Measurements from ENCODE around the gene RNF126.
A peak's percentile ranks its signal among the peaks of the same experiment; 100 is the strongest.

Gene RNF126

DNA sequence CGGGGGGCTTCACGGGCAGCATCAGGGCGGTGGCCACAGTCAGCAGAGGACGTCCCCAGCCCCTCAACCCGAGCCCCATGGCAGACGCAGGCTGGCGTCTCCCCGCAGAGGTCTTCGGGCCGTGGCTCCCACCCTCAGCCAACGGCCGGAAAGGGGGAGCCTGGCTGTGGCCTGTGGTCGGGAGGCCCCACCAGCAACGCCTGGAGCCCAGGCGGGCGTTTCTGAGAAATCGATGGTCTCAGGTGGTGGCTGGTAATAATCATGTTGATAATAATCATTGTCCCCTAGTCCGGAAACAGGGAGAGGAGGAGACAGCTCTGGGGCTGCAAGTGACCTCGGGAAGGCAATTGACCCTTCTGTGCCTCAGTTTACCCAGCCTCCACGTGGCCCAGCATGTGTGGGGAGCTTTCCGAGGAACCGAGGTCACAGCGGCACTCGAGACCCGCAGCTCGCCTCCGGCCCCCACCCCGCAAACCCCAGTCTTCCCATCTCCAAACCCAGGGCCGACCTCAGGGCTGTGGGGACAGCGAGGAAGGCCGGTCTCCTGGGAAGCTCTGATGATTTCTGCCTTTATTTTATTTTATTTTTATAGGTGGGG lies 32.4 kb upstream of the RNF126 start, which contains the start of gene PRSS57:
PRSS57 (minus strand) TSS at position 101 of the 598 bp plus-strand sequence; CDS start at position 79, 22 bp downstream.
- H3K27me3 Mint-ChIP-seq = peaks cover 9 to 37% of the 10 kb centered on the region in 2 donors
- no peaks in the 10 kb centered on the region for H3K9me3 Mint-ChIP-seq
- peaks cover 0 to 2% of the 10 kb centered on the region in 2 donors for H3K4me1 Mint-ChIP-seq (ENCODE audit: low read depth in 2 of 2)
- peak within 1 kb of the TSS; percentile 6 to 13 for H3K4me3 Mint-ChIP-seq
- no peak within 1 kb of the TSS for H3K27ac Mint-ChIP-seq
- peaks cover 3% of the 10 kb centered on the region for H3K36me3 Mint-ChIP-seq (ENCODE audit: insufficient read depth)
- ATAC-seq (replicated peaks) = peak; percentile 29
- no peak for DNase-seq

DNA sequence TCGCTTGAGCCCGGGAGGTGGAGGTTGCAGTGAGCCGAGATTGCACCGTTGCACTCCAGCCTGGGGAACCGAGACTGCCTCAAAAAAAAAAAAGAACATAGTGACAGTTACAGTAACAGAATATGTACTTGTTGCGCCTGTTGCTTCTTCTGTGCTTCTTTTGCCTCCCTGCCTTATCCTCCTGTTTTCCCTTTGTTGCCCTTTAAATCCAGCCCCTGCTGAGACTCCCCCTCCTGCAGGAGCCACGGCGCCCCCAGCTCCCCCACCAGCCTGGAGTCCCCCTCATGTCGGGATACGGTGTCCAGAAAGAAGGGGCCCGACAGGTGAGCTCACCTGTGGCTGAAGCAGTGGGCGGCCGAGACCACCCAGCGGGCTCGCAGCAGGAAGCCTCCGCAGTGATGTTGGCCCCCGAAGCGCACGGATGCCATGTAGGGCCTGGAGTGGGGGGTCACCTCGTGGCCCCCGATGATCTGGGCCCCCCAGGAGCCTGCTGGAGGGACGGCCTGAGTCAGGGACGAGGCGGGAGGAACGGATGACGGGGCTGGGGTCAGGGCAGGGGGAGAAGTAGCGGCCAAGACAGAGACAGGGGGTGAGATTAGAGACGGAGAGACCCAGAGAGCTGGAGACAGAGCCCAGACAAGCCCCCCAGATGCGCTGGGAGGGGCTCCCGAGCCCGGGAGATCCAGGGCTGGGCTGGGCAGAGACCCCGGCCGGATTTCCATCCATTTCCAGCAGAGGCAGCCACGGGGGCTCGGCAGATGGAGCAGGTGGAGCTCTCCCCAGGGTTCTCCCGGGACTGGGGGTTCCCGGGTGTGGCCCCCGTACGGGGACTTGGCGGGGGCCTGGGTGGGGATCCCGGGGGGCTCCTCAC lies 31.7 kb upstream of the RNF126 start:
- no peak for ATAC-seq (replicated peaks)
- peaks cover 4% of the 10 kb centered on the region for H3K36me3 Mint-ChIP-seq (ENCODE audit: insufficient read depth)

DNA sequence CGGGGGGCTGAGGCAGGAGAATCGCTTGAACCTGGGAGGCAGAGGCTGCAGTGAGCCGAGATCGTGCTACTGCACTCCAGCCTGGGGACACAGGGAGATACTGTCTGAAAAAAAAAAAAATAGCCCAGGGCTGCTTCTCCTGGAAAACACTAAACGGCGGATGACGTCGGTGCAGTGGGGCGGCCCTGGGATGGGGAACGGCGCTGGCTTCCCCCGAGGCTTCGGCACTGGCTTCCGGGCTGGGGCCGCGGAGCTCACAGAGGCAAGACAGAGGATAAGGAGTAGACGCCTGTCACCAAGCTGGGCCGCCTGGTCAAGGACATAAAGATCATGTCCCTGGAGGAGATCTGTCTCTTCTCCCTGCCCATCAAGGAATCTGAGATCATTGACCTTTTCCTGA lies 27.2 kb upstream of the RNF126 start:
- Mint-ChIP-seq H3K36me3 (ENCODE audit: insufficient read depth) (peaks cover 7% of the 10 kb centered on the region), H3K27ac (no peak overlapping the region), H3K4me3 (no peak overlapping the region), H3K9me3 (no peaks in the 10 kb centered on the region), H3K4me1 (ENCODE audit: low read depth in 2 of 2) (peaks cover 0 to 2% of the 10 kb centered on the region in 2 donors), H3K27me3 (peaks cover 6 to 9% of the 10 kb centered on the region in 2 donors)
- ATAC-seq (replicated peaks) = no peak
- DNase-seq = no peak

More for the DNA sequence above, 31.7 kb upstream of the RNF126 start:
- Mint-ChIP-seq H3K27me3 (peaks cover 9 to 37% of the 10 kb centered on the region in 2 donors), H3K4me3 (peak overlapping the region in 1 of 2 donors; percentile 13), H3K9me3 (no peaks in the 10 kb centered on the region), H3K4me1 (ENCODE audit: low read depth in 2 of 2) (peaks cover 0 to 2% of the 10 kb centered on the region in 2 donors), H3K27ac (no peak overlapping the region)
- DNase-seq = no peak

DNA sequence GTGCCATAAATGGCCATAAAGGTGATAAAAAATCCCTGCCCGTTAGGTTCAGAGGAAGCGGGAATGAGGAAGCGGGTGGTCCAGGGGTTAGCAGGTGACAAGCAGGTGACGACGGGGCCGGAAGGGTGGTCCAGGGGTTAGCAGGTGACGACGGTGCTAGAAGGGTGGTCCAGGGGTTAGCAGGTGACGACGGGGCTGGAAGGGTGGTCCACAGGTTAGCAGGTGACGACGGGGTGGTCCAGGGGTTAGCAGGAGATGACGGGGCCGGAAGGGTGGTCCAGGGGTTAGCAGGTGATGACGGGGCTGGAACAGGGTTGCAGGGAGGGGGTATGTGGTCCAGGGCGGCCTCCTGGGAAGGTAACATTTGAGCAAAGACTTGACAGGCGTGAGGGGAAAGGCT lies 26.0 kb upstream of the RNF126 start:
- no peaks in the 10 kb centered on the region for H3K4me1 Mint-ChIP-seq (ENCODE audit: low read depth in 2 of 2)

DNA sequence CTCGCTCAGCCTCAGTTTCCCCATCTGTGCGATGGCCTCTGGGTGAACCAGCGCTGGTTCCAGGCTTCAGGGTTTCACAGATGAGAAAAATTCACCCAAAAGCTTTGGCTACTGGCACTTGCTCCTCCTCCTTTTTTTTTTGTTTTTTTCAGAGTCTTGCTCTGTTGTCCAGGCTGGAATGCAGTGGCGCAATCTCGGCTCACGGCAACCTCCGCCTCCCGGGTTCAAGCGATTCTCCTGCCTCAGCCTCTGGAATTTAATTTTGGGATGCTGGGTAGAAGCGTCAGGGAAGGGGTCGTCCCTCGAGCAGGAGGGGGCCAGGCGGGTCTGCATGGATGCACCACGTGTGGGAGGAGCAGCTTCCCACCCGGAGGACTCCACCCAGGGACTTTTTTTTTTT lies 25.2 kb upstream of the RNF126 start:
- no peak overlapping the region for H3K4me3 Mint-ChIP-seq
- H3K9me3 Mint-ChIP-seq = no peaks in the 10 kb centered on the region
- H3K4me1 Mint-ChIP-seq (ENCODE audit: low read depth in 2 of 2) = no peaks in the 10 kb centered on the region
- no peaks in the 10 kb centered on the region for H3K27me3 Mint-ChIP-seq
- DNase-seq = no peak
- no peak overlapping the region for H3K27ac Mint-ChIP-seq
- peaks cover 3% of the 10 kb centered on the region for H3K36me3 Mint-ChIP-seq (ENCODE audit: insufficient read depth)
- no peak for ATAC-seq (replicated peaks)

More for the DNA sequence above, 26.0 kb upstream of the RNF126 start:
- H3K9me3 Mint-ChIP-seq = no peaks in the 10 kb centered on the region
- DNase-seq (no peak), ATAC-seq (replicated peaks) (no peak)
- peaks cover 3% of the 10 kb centered on the region for H3K36me3 Mint-ChIP-seq (ENCODE audit: insufficient read depth)
- no peak overlapping the region for H3K27ac Mint-ChIP-seq
- H3K4me3 Mint-ChIP-seq = no peak overlapping the region
- no peaks in the 10 kb centered on the region for H3K27me3 Mint-ChIP-seq

DNA sequence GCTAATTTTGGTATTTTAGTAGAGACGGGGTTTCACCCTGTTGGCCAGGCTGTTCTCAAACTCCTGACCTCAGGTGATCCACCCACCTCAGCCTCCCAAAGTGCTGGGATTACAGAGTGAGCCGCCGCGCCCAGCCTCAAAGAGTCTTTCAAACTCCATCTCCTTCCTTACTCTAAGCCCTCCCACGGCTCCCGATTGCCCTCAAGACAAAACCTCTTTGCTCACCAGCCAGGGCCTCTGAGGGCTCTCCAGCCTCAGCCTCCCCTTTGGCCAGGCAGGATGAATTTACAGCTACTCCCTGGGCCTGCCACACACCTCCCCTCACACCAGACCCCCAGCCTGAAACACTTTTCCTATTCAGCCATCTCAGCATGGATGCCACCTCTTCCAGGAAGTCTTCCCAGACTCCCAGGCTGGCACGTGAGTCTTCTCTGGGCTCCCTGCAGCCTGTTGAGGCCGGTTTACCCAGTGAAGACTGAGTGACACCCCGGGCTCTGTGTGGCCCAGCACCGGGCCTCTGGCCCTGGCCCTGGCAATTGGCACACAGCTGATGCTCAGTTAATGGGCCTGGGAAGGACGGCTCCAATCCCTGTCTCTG lies 24.7 kb upstream of the RNF126 start:
- Mint-ChIP-seq H3K36me3 (ENCODE audit: insufficient read depth) (peaks cover 3% of the 10 kb centered on the region), H3K27me3 (no peaks in the 10 kb centered on the region), H3K4me1 (ENCODE audit: low read depth in 2 of 2) (no peaks in the 10 kb centered on the region), H3K4me3 (no peak overlapping the region), H3K27ac (no peak overlapping the region), H3K9me3 (no peaks in the 10 kb centered on the region)
- ATAC-seq (replicated peaks) (no peak), DNase-seq (no peak)

DNA sequence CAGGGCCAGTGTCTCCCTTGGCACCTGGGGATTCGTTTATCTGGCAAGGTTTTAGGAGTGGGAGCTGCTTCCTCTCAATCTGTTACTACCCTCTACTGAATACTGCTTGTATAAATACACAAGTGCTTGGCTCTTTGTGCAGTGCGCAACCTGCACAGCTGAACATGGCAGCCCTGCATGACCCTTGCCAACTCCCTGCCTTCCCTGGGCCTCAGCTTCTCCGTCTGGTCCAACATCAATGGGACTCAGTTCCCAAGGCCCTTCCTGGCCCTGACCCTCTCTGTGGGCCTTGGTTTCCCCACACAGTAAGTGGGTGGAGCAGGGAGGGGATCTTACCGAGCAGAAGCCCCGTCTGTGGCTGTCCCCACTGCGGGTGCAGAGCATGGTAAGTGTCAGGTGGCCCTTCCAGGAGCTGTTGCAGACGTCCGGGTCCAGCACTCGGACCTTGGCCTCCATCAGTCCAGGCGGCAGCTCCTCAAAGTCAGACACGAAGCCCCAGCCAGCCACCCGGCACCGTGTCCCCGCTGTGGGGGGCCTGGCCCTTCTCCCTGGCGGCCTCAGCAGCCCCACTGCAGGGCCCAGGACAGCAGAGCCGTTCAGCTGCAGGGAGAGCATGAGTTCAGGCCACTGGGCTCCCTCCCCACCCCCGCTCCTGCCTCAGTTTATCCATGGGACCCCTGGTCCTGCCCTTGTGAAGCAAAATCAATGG lies 23.7 kb upstream of the RNF126 start:
- peaks cover 3% of the 10 kb centered on the region for H3K36me3 Mint-ChIP-seq (ENCODE audit: insufficient read depth)
- no peak overlapping the region for H3K27ac Mint-ChIP-seq
- DNase-seq = no peak
- H3K9me3 Mint-ChIP-seq = no peaks in the 10 kb centered on the region
- H3K4me3 Mint-ChIP-seq = no peak overlapping the region
- no peak for ATAC-seq (replicated peaks)
- no peaks in the 10 kb centered on the region for H3K27me3 Mint-ChIP-seq
- no peaks in the 10 kb centered on the region for H3K4me1 Mint-ChIP-seq (ENCODE audit: low read depth in 2 of 2)

DNA sequence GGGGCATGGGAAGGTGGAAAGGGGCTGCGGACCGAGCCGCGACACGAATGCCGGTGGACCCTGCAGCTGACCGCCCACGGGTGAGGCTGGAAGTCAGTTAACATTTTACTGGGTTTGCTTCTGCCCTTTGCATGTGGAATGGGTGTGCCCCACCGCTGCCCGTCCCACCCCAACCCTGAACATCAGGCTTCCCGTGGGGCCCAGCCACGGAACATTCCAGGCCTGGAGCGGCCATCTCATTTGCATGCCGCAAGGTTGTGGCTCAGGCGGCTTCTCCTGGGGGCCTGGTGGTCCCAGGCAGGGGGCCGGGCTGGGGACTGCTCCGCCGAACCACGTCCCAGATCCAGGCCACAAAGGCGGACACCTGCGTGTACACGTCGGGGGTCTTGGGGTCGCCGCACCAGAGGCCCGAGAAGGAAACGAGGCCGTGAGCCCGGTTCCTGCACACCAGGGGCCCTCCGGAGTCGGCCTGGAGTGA lies 22.5 kb upstream of the RNF126 start:
- Mint-ChIP-seq H3K9me3 (no peaks in the 10 kb centered on the region), H3K27ac (no peak overlapping the region)

DNA sequence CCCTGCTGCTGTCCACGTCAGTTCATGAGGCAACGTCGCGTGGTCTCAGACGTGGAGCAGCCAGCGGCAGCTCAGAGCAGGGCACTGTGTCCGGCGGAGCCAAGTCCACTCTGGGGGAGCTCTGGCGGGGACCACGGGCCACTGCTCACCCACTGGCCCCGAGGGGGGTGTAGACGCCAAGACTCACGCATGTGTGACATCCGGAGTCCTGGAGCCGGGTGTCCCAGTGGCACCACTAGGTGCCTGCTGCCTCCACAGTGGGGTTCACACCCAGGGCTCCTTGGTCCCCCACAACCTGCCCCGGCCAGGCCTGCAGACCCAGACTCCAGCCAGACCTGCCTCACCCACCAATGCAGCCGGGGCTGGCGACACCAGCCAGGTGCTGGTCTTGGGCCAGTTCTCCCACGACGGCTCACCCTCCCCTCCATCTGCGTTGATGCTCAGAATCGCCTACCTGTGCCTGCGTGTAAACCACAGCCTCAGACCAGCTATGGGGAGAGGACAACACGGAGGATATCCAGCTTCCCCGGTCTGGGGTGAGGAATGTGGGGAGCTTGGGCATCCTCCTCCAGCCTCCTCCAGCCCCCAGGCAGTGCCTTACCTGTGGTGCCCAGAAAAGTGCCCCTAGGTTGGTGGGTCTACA lies 19.8 kb upstream of the RNF126 start:
- H3K27ac Mint-ChIP-seq = no peak overlapping the region
- ATAC-seq (replicated peaks) (no peak), DNase-seq (no peak)
- no peaks in the 10 kb centered on the region for H3K27me3 Mint-ChIP-seq
- peaks cover 4 to 5% of the 10 kb centered on the region in 2 donors for H3K4me1 Mint-ChIP-seq (ENCODE audit: low read depth in 2 of 2)
- peaks cover 4% of the 10 kb centered on the region for H3K36me3 Mint-ChIP-seq (ENCODE audit: insufficient read depth)
- no peak overlapping the region for H3K4me3 Mint-ChIP-seq
- no peaks in the 10 kb centered on the region for H3K9me3 Mint-ChIP-seq

More for the DNA sequence above, 22.5 kb upstream of the RNF126 start:
- ATAC-seq (replicated peaks) = no peak
- H3K36me3 Mint-ChIP-seq (ENCODE audit: insufficient read depth) = peaks cover 7% of the 10 kb centered on the region
- no peak overlapping the region for H3K4me3 Mint-ChIP-seq
- H3K4me1 Mint-ChIP-seq (ENCODE audit: low read depth in 2 of 2) = peaks cover 4% of the 10 kb centered on the region in 2 donors
- no peaks in the 10 kb centered on the region for H3K27me3 Mint-ChIP-seq
- DNase-seq = no peak

DNA sequence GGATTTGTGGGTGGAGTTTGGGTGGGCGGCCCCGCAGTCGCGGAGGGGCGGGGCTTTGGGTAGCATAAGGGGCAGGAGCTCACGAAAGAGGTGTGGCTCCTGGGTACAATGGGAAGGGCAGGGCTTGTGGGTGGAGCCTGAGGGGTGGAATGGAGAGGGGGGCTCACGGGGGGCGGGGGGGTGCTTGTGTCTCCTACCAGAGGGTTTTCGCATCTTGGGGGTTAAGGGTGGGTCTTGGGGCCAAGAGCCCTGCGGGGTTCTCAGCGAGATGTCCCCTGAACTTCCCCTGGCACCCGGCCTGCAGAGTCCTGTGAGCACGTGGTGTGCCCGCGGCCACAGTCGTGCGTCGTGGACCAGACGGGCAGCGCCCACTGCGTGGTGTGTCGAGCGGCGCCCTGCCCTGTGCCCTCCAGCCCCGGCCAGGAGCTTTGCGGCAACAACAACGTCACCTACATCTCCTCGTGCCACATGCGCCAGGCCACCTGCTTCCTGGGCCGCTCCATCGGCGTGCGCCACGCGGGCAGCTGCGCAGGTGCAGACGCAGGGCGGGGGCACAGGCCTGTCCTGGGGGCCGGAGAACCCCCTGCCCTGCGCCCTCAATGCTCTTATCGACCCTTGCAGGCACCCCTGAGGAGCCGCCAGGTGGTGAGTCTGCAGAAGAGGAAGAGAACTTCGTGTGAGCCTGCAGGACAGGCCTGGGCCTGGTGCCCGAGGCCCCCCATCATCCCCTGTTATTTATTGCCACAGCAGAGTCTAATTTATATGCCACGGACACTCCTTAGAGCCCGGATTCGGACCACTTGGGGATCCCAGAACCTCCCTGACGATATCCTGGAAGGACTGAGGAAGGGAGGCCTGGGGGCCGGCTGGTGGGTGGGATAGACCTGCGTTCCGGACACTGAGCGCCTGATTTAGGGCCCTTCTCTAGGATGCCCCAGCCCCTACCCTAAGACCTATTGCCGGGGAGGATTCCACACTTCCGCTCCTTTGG lies 18.3 kb upstream of the RNF126 start:
- H3K9me3 Mint-ChIP-seq = no peaks in the 10 kb centered on the region
- peak overlapping the region; percentile 77 to 78 for H3K4me3 Mint-ChIP-seq
- peaks cover 4% of the 10 kb centered on the region for H3K36me3 Mint-ChIP-seq (ENCODE audit: insufficient read depth)
- DNase-seq = no peak
- no peak for ATAC-seq (replicated peaks)
- H3K27me3 Mint-ChIP-seq = no peaks in the 10 kb centered on the region
- H3K27ac Mint-ChIP-seq = peak overlapping the region; percentile 62 to 91
- peaks cover 4 to 5% of the 10 kb centered on the region in 2 donors for H3K4me1 Mint-ChIP-seq (ENCODE audit: low read depth in 2 of 2)

DNA sequence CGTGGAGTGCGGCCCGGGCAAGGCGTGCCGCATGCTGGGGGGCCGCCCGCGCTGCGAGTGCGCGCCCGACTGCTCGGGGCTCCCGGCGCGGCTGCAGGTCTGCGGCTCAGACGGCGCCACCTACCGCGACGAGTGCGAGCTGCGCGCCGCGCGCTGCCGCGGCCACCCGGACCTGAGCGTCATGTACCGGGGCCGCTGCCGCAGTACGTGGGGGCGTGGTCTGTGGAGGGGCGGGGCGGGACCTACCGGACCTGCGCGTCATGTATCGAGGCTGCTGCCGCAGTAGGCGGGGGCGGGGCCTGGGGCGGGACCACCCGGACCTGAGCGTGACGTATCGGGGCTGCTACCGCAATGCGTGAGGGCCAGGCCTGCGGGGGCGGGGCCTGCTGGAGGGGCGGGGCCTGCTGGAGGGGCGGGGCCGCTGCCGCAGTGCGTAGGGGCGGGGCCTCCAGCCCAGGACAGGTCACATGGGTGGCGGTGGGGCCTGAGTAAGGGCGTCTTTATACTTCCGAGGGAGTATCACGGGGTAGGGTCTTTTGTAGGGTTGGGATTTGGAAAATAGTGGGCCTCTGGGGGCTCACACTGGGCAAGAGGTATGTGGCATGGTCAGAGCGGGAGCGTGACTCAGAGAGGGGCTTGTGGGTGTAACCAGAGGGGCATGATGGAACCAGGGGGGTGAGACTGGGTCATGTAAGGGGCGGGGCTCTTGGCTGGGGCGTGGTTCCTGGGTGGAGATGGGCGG lies 17.4 kb upstream of the RNF126 start:
- peak; percentile 77 for ATAC-seq (replicated peaks)

More for the DNA sequence above, 17.4 kb upstream of the RNF126 start:
- Mint-ChIP-seq H3K36me3 (ENCODE audit: insufficient read depth) (peaks cover 4% of the 10 kb centered on the region), H3K9me3 (no peaks in the 10 kb centered on the region), H3K27ac (peak overlapping the region; percentile 62 to 91), H3K27me3 (peaks cover 3 to 5% of the 10 kb centered on the region in 2 donors), H3K4me3 (peak overlapping the region; percentile 77 to 78), H3K4me1 (ENCODE audit: low read depth in 2 of 2) (peaks cover 5% of the 10 kb centered on the region in 2 donors)
- DNase-seq = peak; percentile 95 to 97 (median 95)

Measured in effector memory CD8-positive, alpha-beta T cell (primary cell).